ENCODE results near the gene LRRC49. TPM values are rescaled to one million over a fixed set of nuclear protein-coding genes. Genes with fewer than 3 reads are reported as not detected.

The LRRC49 gene
- total and polyA plus RNA-seq, 2 experiments from 2014 or later = 8.5 to 14.6 TPM

DNA sequence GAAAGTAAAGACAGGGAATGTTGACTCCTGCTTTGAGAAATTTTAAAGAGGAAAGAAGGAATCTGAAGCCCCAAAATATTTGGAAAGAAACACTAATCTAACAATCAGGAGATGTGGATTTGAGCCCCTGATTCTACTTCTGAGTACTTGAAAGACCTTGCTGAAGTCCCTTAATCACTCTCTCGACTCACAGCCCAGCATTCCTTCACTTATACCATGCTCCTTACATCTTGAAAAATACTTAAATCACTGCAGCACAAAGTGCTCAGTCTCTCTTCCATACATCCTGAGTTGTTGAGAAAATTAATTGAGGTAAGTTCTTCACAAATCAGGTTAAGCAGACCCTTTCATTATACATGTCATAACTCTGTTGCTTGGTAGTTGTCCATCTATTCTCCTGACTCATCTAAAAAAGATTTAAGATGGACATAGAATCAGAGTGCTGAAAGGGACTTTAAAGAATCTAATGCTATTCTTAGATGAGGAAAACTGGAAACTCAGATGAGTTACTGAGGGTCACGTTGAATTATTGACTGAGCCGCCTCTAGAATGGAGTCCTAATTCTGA is 149.8 kb downstream of the LRRC49 start:
- TF ChIP-seq ZNF331 (CRISPR knock-in tag; IDR thresholded peaks at IDR 0.05; ENCODE audit: low read depth) = no peak
- TF ChIP-seq, protein P1, sequence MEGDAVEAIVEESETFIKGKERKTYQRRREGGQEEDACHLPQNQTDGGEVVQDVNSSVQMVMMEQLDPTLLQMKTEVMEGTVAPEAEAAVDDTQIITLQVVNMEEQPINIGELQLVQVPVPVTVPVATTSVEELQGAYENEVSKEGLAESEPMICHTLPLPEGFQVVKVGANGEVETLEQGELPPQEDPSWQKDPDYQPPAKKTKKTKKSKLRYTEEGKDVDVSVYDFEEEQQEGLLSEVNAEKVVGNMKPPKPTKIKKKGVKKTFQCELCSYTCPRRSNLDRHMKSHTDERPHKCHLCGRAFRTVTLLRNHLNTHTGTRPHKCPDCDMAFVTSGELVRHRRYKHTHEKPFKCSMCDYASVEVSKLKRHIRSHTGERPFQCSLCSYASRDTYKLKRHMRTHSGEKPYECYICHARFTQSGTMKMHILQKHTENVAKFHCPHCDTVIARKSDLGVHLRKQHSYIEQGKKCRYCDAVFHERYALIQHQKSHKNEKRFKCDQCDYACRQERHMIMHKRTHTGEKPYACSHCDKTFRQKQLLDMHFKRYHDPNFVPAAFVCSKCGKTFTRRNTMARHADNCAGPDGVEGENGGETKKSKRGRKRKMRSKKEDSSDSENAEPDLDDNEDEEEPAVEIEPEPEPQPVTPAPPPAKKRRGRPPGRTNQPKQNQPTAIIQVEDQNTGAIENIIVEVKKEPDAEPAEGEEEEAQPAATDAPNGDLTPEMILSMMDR (conservative IDR thresholded peaks at IDR 0.05; ENCODE audit: low read depth in 2 of 2) = no peak
- Histone ChIP-seq H3K4me1 (ENCODE audit: insufficient read depth) (0 out of 2 replicates have a peak, but pooled peaks cover 4% of the 10 kb centered on the region), H3K4me2 (no peak overlapping the region), H2AFZ (no peak overlapping the region), H3K4me3 (no peak overlapping the region), H3F3A (replicated peaks; ENCODE audit: low read depth) (no peaks in the 10 kb centered on the region), H3K9me2 (ENCODE audit: insufficient read depth) (no peaks in the 10 kb centered on the region), H3K27ac (ENCODE audit: low read depth) (no peak overlapping the region; the same call in 1 of the 2 replicates), H4K20me1 (replicated peaks; ENCODE audit: insufficient read depth) (no peaks in the 10 kb centered on the region), H3K36me3 (ENCODE audit: insufficient read depth) (no peaks in the 10 kb centered on the region), H3K27me3 (ENCODE audit: insufficient read depth) (no peaks in the 10 kb centered on the region), H3K79me2 (replicated peaks; ENCODE audit: insufficient read depth) (no peaks in the 10 kb centered on the region)
- Mint-ChIP-seq H3K4me1 (peaks cover 5% of the 10 kb centered on the region), H3K27me3 (ENCODE audit: insufficient read depth, low read depth, poor library complexity) (peaks cover 2% of the 10 kb centered on the region), H3K27ac (no peak overlapping the region), H3K4me3 (no peak overlapping the region), H3K9me3 (no peaks in the 10 kb centered on the region; the same call in 2 of the 3 replicates), H3K36me3 (ENCODE audit: low read depth) (no peaks in the 10 kb centered on the region)
- ATAC-seq = no peak
- no peak for DNase-seq (ENCODE audit: low spot score)

DNA sequence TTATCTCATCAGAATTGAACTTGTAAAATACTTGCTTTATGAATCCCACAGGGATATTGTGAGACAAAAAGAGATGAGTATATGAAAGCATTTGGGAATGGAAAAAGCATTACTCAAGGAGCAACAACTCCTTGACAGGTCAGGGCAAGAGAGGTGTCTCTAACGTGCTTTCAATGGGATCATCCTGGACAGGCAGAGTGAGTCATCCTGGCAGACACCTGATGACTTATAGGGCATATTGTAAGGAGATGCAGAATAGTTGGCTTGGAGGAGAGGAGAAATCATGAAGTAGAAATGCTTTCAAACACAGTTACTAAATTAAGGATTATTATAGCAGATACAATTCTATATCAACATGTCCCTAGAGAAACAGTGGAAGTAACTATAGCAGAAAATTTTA is 150.7 kb downstream of the LRRC49 start:
- TF ChIP-seq, protein P1 (conservative IDR thresholded peaks at IDR 0.05; ENCODE audit: low read depth in 2 of 2) = no peak
- TF ChIP-seq ZNF114 (CRISPR knock-in tag; IDR thresholded peaks at IDR 0.05) (no peak), CREB1 (CRISPR knock-in tag; IDR thresholded peaks at IDR 0.05; ENCODE audit: low read depth) (no peak)
- TF ChIP-seq, protein P2, sequence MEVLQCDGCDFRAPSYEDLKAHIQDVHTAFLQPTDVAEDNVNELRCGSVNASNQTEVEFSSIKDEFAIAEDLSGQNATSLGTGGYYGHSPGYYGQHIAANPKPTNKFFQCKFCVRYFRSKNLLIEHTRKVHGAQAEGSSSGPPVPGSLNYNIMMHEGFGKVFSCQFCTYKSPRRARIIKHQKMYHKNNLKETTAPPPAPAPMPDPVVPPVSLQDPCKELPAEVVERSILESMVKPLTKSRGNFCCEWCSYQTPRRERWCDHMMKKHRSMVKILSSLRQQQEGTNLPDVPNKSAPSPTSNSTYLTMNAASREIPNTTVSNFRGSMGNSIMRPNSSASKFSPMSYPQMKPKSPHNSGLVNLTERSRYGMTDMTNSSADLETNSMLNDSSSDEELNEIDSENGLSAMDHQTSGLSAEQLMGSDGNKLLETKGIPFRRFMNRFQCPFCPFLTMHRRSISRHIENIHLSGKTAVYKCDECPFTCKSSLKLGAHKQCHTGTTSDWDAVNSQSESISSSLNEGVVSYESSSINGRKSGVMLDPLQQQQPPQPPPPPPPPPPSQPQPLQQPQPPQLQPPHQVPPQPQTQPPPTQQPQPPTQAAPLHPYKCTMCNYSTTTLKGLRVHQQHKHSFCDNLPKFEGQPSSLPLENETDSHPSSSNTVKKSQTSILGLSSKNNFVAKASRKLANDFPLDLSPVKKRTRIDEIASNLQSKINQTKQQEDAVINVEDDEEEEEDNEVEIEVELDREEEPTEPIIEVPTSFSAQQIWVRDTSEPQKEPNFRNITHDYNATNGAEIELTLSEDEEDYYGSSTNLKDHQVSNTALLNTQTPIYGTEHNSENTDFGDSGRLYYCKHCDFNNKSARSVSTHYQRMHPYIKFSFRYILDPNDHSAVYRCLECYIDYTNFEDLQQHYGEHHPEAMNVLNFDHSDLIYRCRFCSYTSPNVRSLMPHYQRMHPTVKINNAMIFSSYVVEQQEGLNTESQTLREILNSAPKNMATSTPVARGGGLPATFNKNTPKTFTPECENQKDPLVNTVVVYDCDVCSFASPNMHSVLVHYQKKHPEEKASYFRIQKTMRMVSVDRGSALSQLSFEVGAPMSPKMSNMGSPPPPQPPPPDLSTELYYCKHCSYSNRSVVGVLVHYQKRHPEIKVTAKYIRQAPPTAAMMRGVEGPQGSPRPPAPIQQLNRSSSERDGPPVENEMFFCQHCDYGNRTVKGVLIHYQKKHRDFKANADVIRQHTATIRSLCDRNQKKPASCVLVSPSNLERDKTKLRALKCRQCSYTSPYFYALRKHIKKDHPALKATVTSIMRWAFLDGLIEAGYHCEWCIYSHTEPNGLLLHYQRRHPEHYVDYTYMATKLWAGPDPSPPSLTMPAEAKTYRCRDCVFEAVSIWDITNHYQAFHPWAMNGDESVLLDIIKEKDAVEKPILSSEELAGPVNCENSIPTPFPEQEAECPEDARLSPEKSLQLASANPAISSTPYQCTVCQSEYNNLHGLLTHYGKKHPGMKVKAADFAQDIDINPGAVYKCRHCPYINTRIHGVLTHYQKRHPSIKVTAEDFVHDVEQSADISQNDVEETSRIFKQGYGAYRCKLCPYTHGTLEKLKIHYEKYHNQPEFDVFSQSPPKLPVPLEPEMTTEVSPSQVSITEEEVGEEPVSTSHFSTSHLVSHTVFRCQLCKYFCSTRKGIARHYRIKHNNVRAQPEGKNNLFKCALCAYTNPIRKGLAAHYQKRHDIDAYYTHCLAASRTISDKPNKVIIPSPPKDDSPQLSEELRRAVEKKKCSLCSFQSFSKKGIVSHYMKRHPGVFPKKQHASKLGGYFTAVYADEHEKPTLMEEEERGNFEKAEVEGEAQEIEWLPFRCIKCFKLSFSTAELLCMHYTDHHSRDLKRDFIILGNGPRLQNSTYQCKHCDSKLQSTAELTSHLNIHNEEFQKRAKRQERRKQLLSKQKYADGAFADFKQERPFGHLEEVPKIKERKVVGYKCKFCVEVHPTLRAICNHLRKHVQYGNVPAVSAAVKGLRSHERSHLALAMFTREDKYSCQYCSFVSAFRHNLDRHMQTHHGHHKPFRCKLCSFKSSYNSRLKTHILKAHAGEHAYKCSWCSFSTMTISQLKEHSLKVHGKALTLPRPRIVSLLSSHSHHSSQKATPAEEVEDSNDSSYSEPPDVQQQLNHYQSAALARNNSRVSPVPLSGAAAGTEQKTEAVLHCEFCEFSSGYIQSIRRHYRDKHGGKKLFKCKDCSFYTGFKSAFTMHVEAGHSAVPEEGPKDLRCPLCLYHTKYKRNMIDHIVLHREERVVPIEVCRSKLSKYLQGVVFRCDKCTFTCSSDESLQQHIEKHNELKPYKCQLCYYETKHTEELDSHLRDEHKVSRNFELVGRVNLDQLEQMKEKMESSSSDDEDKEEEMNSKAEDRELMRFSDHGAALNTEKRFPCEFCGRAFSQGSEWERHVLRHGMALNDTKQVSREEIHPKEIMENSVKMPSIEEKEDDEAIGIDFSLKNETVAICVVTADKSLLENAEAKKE (CRISPR knock-in tag; IDR thresholded peaks at IDR 0.05) = no peak
- TF ChIP-seq, protein P3, sequence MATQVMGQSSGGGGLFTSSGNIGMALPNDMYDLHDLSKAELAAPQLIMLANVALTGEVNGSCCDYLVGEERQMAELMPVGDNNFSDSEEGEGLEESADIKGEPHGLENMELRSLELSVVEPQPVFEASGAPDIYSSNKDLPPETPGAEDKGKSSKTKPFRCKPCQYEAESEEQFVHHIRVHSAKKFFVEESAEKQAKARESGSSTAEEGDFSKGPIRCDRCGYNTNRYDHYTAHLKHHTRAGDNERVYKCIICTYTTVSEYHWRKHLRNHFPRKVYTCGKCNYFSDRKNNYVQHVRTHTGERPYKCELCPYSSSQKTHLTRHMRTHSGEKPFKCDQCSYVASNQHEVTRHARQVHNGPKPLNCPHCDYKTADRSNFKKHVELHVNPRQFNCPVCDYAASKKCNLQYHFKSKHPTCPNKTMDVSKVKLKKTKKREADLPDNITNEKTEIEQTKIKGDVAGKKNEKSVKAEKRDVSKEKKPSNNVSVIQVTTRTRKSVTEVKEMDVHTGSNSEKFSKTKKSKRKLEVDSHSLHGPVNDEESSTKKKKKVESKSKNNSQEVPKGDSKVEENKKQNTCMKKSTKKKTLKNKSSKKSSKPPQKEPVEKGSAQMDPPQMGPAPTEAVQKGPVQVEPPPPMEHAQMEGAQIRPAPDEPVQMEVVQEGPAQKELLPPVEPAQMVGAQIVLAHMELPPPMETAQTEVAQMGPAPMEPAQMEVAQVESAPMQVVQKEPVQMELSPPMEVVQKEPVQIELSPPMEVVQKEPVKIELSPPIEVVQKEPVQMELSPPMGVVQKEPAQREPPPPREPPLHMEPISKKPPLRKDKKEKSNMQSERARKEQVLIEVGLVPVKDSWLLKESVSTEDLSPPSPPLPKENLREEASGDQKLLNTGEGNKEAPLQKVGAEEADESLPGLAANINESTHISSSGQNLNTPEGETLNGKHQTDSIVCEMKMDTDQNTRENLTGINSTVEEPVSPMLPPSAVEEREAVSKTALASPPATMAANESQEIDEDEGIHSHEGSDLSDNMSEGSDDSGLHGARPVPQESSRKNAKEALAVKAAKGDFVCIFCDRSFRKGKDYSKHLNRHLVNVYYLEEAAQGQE (IDR thresholded peaks at IDR 0.05; ENCODE audit: unreplicated experiment) = no peak
- Histone ChIP-seq H3K4me2 (no peak overlapping the region), H3K36me3 (ENCODE audit: insufficient read depth) (no peaks in the 10 kb centered on the region), H3K4me3 (no peak overlapping the region), H3K79me2 (replicated peaks; ENCODE audit: insufficient read depth) (no peaks in the 10 kb centered on the region), H3K27me3 (ENCODE audit: insufficient read depth) (no peaks in the 10 kb centered on the region), H2AFZ (no peak overlapping the region), H3F3A (replicated peaks; ENCODE audit: low read depth) (no peaks in the 10 kb centered on the region), H3K27ac (ENCODE audit: low read depth) (no peak overlapping the region), H4K20me1 (replicated peaks; ENCODE audit: insufficient read depth) (no peaks in the 10 kb centered on the region), H3K9me2 (ENCODE audit: insufficient read depth) (no peaks in the 10 kb centered on the region), H3K4me1 (ENCODE audit: insufficient read depth) (no peaks in the 10 kb centered on the region)
- H3K4me1 Mint-ChIP-seq = no peaks in the 10 kb centered on the region
- no peaks in the 10 kb centered on the region; the same call in 2 of the 3 replicates for H3K9me3 Mint-ChIP-seq
- H3K27ac Mint-ChIP-seq = no peak overlapping the region
- DNase-seq (ENCODE audit: low spot score) (no peak), ATAC-seq (no peak)
- H3K4me3 Mint-ChIP-seq = no peak overlapping the region
- no peaks in the 10 kb centered on the region for H3K36me3 Mint-ChIP-seq (ENCODE audit: low read depth)
- peaks cover 2% of the 10 kb centered on the region for H3K27me3 Mint-ChIP-seq (ENCODE audit: insufficient read depth, low read depth, poor library complexity)

Measured in GM23338 (cell line).